HFF-Myc (cell line): ENCODE data around the gene C18orf63.
A peak's percentile ranks its signal among the peaks of the same experiment; 100 is the strongest.

ENCODE experiments used
- DNase-seq: peaks from one replicate; pipeline ENCODE4 v3.0.0-alpha.2; 2011; ENCODE audit warnings: low read depth; ENCODE audit errors: extremely low read depth
- H3K4me3 ChIP-seq: replicated peaks from 2 replicates; pipeline ENCODE4 v1.5.1; 2011; ENCODE audit warnings: low read depth, mild to moderate bottlenecking, control low read depth, low read length
- TF ChIP-seq, protein P1 (sequence below): IDR thresholded peaks from 2 replicates; pipeline ENCODE4 v1.5.1; 2012; ENCODE audit warnings: mild to moderate bottlenecking, low read depth, low read length, control low read depth; ENCODE audit errors: missing control alignments

C18orf63 gene

DNA sequence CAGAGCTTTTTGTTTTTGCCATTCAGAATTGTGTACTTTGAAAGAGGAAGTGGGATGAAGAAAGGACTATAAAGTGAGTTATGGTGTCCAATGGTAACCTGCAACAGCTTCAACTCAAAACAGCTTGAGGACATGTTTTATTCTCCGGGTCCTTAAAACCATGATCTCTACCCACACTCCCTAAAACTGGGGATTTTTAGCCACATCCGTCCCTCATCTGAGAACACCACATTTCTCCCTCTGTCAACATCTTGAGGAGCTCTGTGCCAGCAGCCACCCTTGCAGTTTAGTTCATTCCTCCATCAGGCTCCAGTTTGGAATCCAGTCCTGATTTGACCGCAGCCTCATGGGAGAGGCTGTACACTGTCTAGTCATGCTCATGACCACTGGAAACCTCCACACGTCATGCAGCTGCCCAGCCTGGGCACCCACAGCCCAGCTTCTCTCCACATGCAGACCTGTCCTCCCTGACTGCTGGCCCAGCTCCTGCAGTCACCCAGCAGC is 62.6 kb downstream of the C18orf63 start:
- peak; percentile 14 for DNase-seq
- no peak overlapping the region for H3K4me3 ChIP-seq
- TF ChIP-seq, protein P1, sequence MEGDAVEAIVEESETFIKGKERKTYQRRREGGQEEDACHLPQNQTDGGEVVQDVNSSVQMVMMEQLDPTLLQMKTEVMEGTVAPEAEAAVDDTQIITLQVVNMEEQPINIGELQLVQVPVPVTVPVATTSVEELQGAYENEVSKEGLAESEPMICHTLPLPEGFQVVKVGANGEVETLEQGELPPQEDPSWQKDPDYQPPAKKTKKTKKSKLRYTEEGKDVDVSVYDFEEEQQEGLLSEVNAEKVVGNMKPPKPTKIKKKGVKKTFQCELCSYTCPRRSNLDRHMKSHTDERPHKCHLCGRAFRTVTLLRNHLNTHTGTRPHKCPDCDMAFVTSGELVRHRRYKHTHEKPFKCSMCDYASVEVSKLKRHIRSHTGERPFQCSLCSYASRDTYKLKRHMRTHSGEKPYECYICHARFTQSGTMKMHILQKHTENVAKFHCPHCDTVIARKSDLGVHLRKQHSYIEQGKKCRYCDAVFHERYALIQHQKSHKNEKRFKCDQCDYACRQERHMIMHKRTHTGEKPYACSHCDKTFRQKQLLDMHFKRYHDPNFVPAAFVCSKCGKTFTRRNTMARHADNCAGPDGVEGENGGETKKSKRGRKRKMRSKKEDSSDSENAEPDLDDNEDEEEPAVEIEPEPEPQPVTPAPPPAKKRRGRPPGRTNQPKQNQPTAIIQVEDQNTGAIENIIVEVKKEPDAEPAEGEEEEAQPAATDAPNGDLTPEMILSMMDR, result no peak

DNA sequence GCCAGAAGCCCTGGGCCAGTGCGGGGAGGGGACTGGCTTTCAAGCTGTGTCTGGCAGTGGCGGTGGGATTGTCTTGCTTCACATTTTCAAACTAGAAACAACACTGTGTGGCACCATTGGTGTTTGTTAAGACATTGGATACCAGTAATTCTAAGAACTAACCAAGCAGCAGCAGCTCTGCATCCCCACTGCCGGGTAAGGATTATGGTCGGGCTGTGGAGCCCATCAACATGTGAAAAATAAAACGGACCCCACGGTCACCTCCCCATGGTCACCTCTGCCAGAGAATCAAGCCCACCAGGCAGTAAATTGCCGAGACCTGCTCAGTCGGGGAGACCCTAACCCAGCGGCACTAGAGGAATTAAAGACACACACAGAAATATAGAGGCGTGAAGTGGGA is 65.3 kb downstream of the C18orf63 start:
- no peak overlapping the region for H3K4me3 ChIP-seq

DNA sequence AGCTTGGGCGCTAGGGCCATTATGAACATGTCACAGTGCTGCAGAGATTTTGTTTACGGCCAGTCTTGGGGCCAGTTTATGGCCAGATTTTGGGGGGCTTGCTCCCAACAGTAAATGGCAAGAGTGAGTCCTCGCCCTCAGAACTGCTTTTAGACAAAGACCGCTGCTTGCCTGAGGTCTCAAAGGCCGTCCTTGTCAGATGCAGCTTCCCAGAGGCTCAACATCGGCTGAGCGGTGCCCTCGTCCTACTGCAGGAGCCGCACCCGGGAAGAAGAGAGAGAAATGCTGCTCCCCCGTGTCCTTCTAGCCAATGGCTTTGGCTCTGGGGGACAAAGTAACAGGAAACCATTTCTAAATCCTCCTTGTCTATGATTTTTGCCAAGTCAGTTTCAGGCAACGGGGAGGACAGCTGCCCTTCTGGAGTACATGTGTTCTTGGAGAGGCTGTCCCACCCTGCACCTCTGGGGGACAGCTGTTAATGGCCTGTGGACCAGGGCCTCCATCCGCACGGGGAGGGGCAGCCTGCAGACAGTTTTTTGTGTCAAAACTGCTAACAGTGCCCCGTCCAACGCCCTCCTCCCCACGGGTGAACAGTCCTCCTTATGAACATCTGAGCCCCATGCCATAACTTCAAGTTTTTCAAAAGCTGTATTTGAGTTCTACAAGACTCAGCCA is 66.1 kb downstream of the C18orf63 start:
- TF ChIP-seq, protein P1, result no peak
- no peak overlapping the region for H3K4me3 ChIP-seq
- no peak for DNase-seq

More for the DNA sequence above, 65.3 kb downstream of the C18orf63 start:
- TF ChIP-seq, protein P1, result no peak
- no peak for DNase-seq

DNA sequence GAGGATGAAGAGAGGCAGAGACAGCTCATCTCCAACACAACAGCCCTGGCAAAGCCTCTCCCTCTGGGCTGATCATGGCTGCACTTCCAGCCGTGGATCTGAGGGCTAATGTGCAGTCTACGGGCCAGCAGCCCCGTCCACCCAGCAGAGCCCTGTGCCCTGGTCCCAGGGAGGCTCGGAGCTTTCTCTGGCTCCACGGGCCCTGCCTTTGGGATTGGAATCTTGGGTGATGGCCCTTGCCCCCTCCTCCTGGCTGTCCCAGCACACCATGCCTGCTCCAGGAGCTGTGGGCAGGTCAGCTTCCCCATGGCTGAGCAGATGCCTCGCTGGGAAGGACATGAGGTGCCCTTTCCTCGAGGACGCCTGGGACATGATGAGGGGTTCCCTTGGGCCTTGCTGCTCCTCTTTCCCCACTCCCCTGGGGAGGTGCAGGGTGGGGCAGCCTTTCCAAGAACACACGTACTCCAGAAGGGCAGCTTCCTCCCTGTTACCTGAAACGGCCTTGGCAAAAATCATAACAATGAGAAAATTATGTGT is 66.9 kb downstream of the C18orf63 start:
- DNase-seq, result no peak
- H3K4me3 ChIP-seq, result no peak overlapping the region
- TF ChIP-seq, protein P1, result no peak

DNA sequence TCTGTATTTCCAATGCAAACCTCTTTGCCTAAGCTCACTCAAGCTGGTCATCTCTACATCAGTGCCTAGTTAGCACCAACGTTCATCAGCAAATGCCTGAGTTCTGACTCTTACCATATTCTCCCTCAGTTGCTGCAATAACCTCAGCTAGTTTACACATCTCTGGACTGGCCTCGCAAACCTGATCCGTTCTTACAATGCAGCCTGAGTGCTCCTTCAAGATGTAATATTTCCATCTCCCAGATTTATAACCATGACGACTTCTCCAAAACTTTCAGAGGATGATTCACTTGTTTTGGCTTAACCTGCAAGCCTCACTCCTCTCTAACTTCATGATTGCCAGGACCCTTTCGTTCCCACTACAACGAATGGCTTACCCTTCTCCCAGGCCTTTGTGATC is 71.7 kb downstream of the C18orf63 start:
- no peak overlapping the region for H3K4me3 ChIP-seq
- no peak for DNase-seq
- TF ChIP-seq, protein P1, result no peak

DNA sequence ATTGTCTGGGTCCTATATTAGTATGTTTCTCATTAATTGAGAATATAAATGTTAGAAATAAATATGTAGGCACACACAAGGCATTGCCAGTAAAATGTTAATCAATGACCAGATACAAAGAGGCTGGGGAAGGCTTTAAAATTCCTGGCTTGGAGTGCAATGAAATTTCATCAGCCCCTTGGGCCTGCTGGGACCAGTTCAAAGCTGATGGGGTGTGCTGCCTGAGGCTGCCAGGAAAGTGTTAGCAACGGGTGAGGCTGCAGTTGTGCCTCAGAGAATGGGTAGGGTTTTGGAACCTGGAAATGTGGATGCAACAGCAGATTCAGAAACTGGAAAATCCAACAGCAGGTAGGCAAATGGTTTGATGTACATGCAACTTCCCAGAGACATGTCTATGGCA is 72.6 kb downstream of the C18orf63 start:
- H3K4me3 ChIP-seq, result no peak overlapping the region
- TF ChIP-seq, protein P1, result no peak
- DNase-seq, result no peak
